ENCODE results near the gene SSR2.

DNA sequence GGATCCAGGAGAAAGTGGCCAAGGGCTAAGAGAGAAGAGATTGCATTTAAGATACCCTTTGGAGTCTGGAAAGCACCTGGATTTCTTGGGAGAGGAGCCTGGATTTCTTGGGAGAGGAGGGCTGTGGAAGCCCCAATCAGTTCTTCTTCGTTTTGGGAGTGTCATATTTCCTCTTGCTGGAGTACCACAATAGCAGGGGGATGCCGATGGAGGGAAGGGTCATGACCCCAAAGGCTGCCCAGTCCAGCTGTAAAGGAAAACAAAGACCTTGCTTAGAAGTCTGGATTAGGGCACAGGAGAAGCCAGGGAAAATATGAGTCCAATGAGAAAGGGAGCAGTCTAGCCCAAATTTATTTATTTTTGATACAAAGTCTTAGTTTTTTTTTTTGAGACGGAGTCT lies 11.3 kb downstream of the SSR2 start:
- TF ChIP-seq CTCF (tag by site-specific recombination; IDR thresholded peaks at IDR 0.05) (no peak), ZNF24 (tag by site-specific recombination; IDR thresholded peaks at IDR 0.05) (no peak), KLF10 (tag by site-specific recombination; IDR thresholded peaks at IDR 0.05) (no peak), ZBTB44 (tag by site-specific recombination; IDR thresholded peaks at IDR 0.05) (no peak), BCL11A (tag by site-specific recombination; IDR thresholded peaks at IDR 0.05; ENCODE audit: low read depth) (no peak)
- TF ChIP-seq, protein P1, sequence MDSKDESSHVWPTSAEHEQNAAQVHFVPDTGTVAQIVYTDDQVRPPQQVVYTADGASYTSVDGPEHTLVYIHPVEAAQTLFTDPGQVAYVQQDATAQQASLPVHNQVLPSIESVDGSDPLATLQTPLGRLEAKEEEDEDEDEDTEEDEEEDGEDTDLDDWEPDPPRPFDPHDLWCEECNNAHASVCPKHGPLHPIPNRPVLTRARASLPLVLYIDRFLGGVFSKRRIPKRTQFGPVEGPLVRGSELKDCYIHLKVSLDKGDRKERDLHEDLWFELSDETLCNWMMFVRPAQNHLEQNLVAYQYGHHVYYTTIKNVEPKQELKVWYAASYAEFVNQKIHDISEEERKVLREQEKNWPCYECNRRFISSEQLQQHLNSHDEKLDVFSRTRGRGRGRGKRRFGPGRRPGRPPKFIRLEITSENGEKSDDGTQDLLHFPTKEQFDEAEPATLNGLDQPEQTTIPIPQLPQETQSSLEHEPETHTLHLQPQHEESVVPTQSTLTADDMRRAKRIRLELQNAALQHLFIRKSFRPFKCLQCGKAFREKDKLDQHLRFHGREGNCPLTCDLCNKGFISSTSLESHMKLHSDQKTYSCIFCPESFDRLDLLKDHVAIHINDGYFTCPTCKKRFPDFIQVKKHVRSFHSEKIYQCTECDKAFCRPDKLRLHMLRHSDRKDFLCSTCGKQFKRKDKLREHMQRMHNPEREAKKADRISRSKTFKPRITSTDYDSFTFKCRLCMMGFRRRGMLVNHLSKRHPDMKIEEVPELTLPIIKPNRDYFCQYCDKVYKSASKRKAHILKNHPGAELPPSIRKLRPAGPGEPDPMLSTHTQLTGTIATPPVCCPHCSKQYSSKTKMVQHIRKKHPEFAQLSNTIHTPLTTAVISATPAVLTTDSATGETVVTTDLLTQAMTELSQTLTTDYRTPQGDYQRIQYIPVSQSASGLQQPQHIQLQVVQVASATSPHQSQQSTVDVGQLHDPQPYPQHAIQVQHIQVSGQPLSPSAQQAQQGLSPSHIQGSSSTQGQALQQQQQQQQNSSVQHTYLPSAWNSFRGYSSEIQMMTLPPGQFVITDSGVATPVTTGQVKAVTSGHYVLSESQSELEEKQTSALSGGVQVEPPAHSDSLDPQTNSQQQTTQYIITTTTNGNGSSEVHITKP (tag by site-specific recombination; IDR thresholded peaks at IDR 0.05): no peak
- TF ChIP-seq, protein P2, sequence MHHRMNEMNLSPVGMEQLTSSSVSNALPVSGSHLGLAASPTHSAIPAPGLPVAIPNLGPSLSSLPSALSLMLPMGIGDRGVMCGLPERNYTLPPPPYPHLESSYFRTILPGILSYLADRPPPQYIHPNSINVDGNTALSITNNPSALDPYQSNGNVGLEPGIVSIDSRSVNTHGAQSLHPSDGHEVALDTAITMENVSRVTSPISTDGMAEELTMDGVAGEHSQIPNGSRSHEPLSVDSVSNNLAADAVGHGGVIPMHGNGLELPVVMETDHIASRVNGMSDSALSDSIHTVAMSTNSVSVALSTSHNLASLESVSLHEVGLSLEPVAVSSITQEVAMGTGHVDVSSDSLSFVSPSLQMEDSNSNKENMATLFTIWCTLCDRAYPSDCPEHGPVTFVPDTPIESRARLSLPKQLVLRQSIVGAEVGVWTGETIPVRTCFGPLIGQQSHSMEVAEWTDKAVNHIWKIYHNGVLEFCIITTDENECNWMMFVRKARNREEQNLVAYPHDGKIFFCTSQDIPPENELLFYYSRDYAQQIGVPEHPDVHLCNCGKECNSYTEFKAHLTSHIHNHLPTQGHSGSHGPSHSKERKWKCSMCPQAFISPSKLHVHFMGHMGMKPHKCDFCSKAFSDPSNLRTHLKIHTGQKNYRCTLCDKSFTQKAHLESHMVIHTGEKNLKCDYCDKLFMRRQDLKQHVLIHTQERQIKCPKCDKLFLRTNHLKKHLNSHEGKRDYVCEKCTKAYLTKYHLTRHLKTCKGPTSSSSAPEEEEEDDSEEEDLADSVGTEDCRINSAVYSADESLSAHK (tag by site-specific recombination; IDR thresholded peaks at IDR 0.05): no peak

All from HEK293 (cell line).